Tibial nerve (tissue), 4 donors: ENCODE measurements around the gene ASTN1. TPM values are rescaled to one million over a fixed set of nuclear protein-coding genes. Genes with fewer than 3 reads are reported as not detected.

Experiments used
- DNase-seq, 2 donors: peaks; one replicate each; pipeline ENCODE4 v3.0.0-alpha.2; 2019; ENCODE audit warnings: low spot score in 2 of 2
- H3K27ac ChIP-seq, 4 donors: fragments of 200-600 bp; sonication (generic) in 3 of 4; one replicate each; pipeline ENCODE4 v1.5.1; 2017 to 2019; ENCODE audit warnings: mild to moderate bottlenecking in 1 of 4
- H3K27me3 ChIP-seq, 2 donors: fragments of 200-600 bp; sonication (generic) in 1 of 2; one replicate each; pipeline versions ENCODE4 v1.5.1 to v1.6.0; 2017 to 2019
- H3K36me3 ChIP-seq, 3 donors: fragments of 200-600 bp; sonication (generic); one replicate each; pipeline ENCODE4 v1.5.1; 2018 to 2019
- H3K4me1 ChIP-seq, 4 donors: fragments of 200-600 bp; sonication (generic) in 3 of 4; one replicate each; pipeline ENCODE4 v1.5.1; 2017 to 2019
- H3K4me3 ChIP-seq, 4 donors: fragments of 200-600 bp; sonication (generic) in 3 of 4; one replicate each; pipeline ENCODE4 v1.5.1; 2017 to 2019; ENCODE audit warnings: mild to moderate bottlenecking in 1 of 4, moderate library complexity in 1 of 4
- H3K9me3 ChIP-seq, 4 donors: fragments of 200-600 bp; sonication (generic) in 3 of 4; one replicate each; pipeline ENCODE4 v1.5.1; 2017 to 2019
- EP300 ChIP-seq, 2 donors: sonication (generic); formaldehyde crosslinking; IDR thresholded peaks; one replicate each; pipeline ENCODE4 v1.6.1; 2017; ENCODE audit warnings: antibody characterized with exemption in 2 of 2, mild to moderate bottlenecking in 1 of 2
- POLR2A ChIP-seq, 2 donors: fragments of 450-650 bp; IDR thresholded peaks; one replicate each; pipeline ENCODE4 v1.6.1; 2017; ENCODE audit warnings: antibody characterized with exemption in 2 of 2, mild to moderate bottlenecking in 2 of 2, moderate library complexity in 2 of 2
- WGBS, 2 donors: methylation state at CpG; one replicate each; pipeline ENCODE4 v1.1.5; 2018; 5-methylcytosine and 5-hydroxymethylcytosine counted together
- total RNA-seq, 4 donors: library from RNA; depleted of rRNA; stranded (reverse); fragments of >200 nt; gene quantifications; one replicate each; pipeline ENCODE4 v1.1.0, GENCODE V29; 2016
- TF ChIP-seq, protein P1 (sequence below), 5 experiments: fragments of 200-600 bp in 3 of 5; fragments of 450-650 bp in 2 of 5; sonication (generic) in 3 of 5; IDR thresholded peaks; one replicate each; pipeline ENCODE4 v1.5.1; 2016 to 2019; ENCODE audit warnings: antibody characterized with exemption in 5 of 5, mild to moderate bottlenecking in 3 of 5, moderate library complexity in 2 of 5

Gene ASTN1
- total RNA-seq, 4 donors from 2014 or later, result 0.30 to 0.63 TPM; not detected in 2

DNA sequence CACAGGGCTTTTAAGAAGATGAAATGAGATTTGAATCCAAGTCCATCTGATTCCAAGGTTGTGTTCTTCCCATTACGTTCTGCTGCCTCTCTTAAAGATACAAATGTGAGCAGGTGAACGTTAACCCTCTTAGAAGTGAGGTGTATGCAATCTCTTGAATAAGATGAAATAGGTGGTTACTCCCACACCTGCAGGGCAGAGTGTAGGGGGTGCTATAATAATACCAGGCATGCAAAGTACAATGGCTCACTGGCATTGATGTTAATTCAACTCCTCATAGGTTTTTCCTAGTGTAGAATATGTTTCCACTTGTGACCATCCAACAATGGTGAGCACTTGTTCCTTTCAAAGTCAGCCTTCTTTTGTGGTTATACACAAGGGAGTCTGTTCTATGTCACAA lies 163.0 kb downstream of the ASTN1 start:
- Histone ChIP-seq H3K36me3 (no peaks in the 10 kb centered on the region), H3K4me3 (no peak overlapping the region), H3K9me3 (no peaks in the 10 kb centered on the region), H3K27ac (no peak overlapping the region), H3K4me1 (no peaks in the 10 kb centered on the region), H3K27me3 (no peaks in the 10 kb centered on the region)
- TF ChIP-seq POLR2A (IDR thresholded peaks at IDR 0.05) (no peak), EP300 (IDR thresholded peaks at IDR 0.05) (no peak)
- TF ChIP-seq, protein P1, sequence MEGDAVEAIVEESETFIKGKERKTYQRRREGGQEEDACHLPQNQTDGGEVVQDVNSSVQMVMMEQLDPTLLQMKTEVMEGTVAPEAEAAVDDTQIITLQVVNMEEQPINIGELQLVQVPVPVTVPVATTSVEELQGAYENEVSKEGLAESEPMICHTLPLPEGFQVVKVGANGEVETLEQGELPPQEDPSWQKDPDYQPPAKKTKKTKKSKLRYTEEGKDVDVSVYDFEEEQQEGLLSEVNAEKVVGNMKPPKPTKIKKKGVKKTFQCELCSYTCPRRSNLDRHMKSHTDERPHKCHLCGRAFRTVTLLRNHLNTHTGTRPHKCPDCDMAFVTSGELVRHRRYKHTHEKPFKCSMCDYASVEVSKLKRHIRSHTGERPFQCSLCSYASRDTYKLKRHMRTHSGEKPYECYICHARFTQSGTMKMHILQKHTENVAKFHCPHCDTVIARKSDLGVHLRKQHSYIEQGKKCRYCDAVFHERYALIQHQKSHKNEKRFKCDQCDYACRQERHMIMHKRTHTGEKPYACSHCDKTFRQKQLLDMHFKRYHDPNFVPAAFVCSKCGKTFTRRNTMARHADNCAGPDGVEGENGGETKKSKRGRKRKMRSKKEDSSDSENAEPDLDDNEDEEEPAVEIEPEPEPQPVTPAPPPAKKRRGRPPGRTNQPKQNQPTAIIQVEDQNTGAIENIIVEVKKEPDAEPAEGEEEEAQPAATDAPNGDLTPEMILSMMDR (IDR thresholded peaks at IDR 0.05), result no peak
- DNase-seq, result no peak
- 81 to 91% methylated on average over 2 of the region's 2 CpGs for WGBS, 2 donors

DNA sequence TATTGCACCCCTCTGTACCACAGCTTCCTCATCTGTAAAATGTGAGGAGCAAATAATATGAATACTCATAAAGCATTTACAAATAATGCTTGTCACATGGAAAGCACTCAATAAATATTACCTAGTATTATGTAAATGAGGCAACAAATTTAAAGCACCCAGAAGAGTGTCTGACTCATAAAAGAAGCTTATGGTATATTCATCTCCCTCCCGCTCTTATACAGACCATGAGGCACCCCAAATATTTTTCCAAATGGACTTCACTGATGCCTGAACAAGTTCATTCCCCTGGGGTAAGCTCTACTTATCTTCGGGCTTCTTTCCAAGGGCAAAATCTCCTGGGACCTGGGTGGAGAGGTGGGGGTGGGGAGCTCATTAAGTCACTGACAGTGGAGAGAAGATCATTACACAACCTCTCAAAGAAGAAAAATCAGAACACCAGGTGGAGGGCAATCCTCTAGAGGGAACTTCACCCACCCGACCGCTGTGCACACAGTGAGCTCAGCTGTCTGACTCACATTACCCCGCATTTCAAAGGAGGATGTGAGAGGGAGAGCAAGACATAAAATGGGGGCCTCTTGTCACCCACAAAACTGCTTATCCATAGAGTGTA lies 166.2 kb downstream of the ASTN1 start:
- no peak for DNase-seq
- 64 to 67% methylated on average over 5 of the region's 5 CpGs for WGBS, 2 donors

GRCh38 chr1:176996456-176997090 lies 167.9 kb downstream of the ASTN1 start:
- TF ChIP-seq POLR2A (IDR thresholded peaks at IDR 0.05), result no peak
- TF ChIP-seq, protein P1 (IDR thresholded peaks at IDR 0.05), result no peak
- TF ChIP-seq EP300 (IDR thresholded peaks at IDR 0.05), result no peak

More for the DNA sequence above, 166.2 kb downstream of the ASTN1 start:
- Histone ChIP-seq H3K36me3 (no peaks in the 10 kb centered on the region), H3K9me3 (no peaks in the 10 kb centered on the region), H3K27me3 (no peaks in the 10 kb centered on the region), H3K27ac (no peak overlapping the region), H3K4me1 (no peaks in the 10 kb centered on the region), H3K4me3 (no peak overlapping the region)
- TF ChIP-seq POLR2A (IDR thresholded peaks at IDR 0.05), result no peak
- TF ChIP-seq, protein P1 (IDR thresholded peaks at IDR 0.05), result no peak
- no peak for TF ChIP-seq EP300 (IDR thresholded peaks at IDR 0.05)

GRCh38 chr1:176994931-176995596 lies 169.4 kb downstream of the ASTN1 start:
- H3K9me3 ChIP-seq, result no peaks in the 10 kb centered on the region
- TF ChIP-seq, protein P1 (IDR thresholded peaks at IDR 0.05), result no peak
- no peak for TF ChIP-seq EP300 (IDR thresholded peaks at IDR 0.05)
- TF ChIP-seq POLR2A (IDR thresholded peaks at IDR 0.05), result no peak
- no peaks in the 10 kb centered on the region for H3K27me3 ChIP-seq
- 72 to 89% methylated on average over 3 of the region's 3 CpGs for WGBS, 2 donors
- DNase-seq, result no peak
- no peak overlapping the region for H3K4me3 ChIP-seq
- H3K27ac ChIP-seq, result no peak overlapping the region
- H3K36me3 ChIP-seq, result no peaks in the 10 kb centered on the region
- peaks cover 0 to 3% (median 0%) of the 10 kb centered on the region in 4 donors for H3K4me1 ChIP-seq

More at GRCh38 chr1:176996456-176997090, 167.9 kb downstream of the ASTN1 start:
- Histone ChIP-seq H3K27me3 (no peaks in the 10 kb centered on the region), H3K9me3 (no peaks in the 10 kb centered on the region), H3K27ac (no peak overlapping the region), H3K4me3 (no peak overlapping the region), H3K36me3 (no peaks in the 10 kb centered on the region), H3K4me1 (no peaks in the 10 kb centered on the region)
- no peak for DNase-seq
- WGBS, 2 donors, result 7 to 21% methylated on average over 4 of the region's 4 CpGs

DNA sequence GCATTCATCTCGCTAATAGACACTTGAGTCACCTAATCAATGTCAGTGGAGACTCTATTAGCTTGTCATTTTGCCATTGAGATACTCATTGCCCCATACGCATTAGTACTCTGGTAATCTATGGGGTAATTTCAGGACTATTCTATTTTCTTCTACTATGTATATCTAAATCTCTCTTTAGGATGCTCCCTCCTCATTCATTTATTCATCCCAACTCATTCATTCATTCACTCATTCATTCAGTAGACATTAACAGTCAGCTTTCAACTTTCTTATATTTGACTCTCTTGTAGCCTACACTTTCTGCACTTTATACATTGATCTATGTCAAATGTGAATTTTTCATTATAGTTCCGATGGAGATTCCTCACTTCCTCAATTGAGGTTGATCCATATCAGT lies 170.9 kb downstream of the ASTN1 start:
- Histone ChIP-seq H3K27ac (no peak overlapping the region), H3K27me3 (no peaks in the 10 kb centered on the region), H3K4me1 (peaks cover 0 to 10% (median 0%) of the 10 kb centered on the region in 4 donors), H3K36me3 (no peaks in the 10 kb centered on the region), H3K9me3 (no peaks in the 10 kb centered on the region), H3K4me3 (no peak overlapping the region)
- 88 to 91% methylated on average over 3 of the region's 3 CpGs for WGBS, 2 donors
- DNase-seq, result no peak
- TF ChIP-seq, protein P1 (IDR thresholded peaks at IDR 0.05), result no peak
- TF ChIP-seq POLR2A (IDR thresholded peaks at IDR 0.05) (no peak), EP300 (IDR thresholded peaks at IDR 0.05) (no peak)
